ENCODE data around the gene ARPC5. TPM values are rescaled to one million over a fixed set of nuclear protein-coding genes. Genes with fewer than 3 reads are reported as not detected.

The ARPC5 gene
- total RNA-seq, 1 donor from 2014 or later, result 144 TPM

DNA sequence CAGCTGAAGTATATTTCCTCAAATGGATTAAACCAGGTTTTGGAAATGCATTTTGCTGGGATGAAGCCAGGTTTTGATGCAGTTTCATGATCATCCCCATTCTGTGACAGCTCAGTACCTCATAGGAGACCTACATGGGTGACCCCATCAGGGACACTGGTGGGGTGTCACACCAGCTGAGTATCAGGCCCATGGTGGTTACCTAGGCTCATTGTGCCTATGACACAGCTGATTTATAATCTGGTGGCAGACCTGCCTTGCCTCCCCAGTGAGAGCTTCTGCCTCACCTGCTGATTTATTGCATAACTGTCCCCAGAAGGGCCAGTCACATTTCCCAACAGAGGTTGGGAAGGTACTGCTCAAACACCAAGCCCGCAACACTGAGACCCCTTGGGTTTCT, 49.1 kb downstream of the ARPC5 start:
- DNase-seq (ENCODE audit: low read depth in 2 of 2), result no peak

GRCh38 chr1:183585038-183585437, 50.5 kb downstream of the ARPC5 start:
- DNase-seq (ENCODE audit: low read depth in 2 of 2), result no peak

GRCh38 chr1:183584147-183584546, 51.4 kb downstream of the ARPC5 start:
- DNase-seq (ENCODE audit: low read depth in 2 of 2), result no peak

GRCh38 chr1:183583466-183583865, 52.1 kb downstream of the ARPC5 start:
- no peak for DNase-seq (ENCODE audit: low read depth in 2 of 2)

- DNase-seq (ENCODE audit: low read depth in 2 of 2), result no peak
Measured at GRCh38 chr1:183582021-183582713, 53.4 kb downstream of the ARPC5 start.

- peak; percentile 66 to 89 for DNase-seq (ENCODE audit: low read depth in 2 of 2)
Measured at GRCh38 chr1:183580281-183580682, 55.3 kb downstream of the ARPC5 start.

- no peak for DNase-seq (ENCODE audit: low read depth in 2 of 2)
Measured at GRCh38 chr1:183578856-183579255, 56.7 kb downstream of the ARPC5 start.

DNA sequence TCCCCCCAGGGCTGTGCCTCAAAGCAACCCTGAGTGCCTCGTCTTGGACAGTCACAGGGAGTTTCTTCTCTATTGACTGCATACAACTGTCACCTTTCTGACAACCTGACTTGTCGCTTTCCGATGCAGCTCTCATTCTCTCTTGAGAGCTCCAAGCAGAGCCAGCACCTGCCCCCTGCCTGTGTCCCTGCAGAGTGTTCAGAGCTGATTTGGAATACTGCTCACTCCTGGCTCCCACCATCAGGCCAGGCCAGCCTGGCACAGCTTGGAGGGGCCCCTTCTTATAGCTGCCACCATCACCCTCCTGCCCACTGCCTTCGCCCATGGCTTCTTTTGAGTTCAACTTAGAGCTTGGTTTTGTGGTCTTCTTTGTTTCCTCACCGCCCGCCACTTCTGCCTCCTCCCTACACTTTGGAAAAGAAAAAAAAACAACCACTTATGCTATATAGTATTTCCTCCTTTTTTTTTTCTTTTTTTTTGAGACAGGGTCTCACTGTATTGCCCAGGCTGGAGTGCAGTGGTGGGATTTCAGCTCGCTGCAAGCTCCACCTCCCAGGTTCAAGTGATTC, 57.6 kb downstream of the ARPC5 start:
- DNase-seq (ENCODE audit: low read depth in 2 of 2), result no peak

- no peak for DNase-seq (ENCODE audit: low read depth in 2 of 2)
Measured at GRCh38 chr1:183576537-183576936, 59.0 kb downstream of the ARPC5 start.

DNA sequence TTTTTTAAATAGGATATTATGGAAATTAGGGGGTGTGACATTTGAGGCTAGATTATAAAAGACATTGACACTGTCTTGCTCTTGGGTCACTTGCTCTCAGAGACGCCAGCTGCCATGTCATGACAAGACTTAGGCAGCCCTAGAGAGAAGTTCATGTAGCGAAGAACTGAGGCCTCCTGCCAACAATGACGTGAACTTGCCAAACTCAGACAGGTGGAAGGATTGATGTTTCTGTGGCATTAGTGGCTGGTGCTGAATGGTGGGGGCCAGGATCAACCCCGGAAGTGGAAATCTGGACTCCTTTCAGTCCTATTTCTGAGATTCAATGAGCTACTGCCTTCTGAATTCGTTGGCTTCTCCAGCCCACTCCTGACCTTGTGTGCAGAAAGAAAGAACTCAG, 60.0 kb downstream of the ARPC5 start:
- no peak for DNase-seq (ENCODE audit: low read depth in 2 of 2)

DNA sequence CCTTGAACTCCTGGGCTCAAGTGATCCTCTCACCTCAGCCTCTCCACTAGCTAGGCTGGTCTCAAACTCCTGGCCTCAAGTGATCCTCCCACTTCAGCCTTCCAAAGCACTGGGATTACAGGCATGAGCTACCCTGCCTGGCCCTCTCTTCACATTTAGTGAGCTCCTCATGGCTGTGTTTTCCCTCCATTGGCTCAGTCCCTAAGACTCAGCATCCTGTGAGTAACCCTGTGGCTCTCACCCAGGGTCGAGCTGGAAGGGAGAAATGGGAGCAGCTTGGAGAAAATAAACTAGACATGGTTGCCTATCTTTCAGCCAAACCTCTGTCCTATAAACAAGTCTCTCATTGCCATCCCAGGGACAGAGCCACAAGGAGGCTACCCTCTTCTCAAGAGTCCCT, 62.9 kb downstream of the ARPC5 start:
- DNase-seq (ENCODE audit: low read depth in 2 of 2), result no peak

GRCh38 chr1:183571678-183572268, 63.8 kb downstream of the ARPC5 start:
- DNase-seq (ENCODE audit: low read depth in 2 of 2), result no peak

Other genes starting within 250 kb of the ARPC5 start
- gene NMNAT2, start 217.4 kb downstream of the ARPC5 start, total RNA-seq, result 0.20 and 0.22 TPM in 2 replicates
- gene SMG7, start 163.3 kb downstream of the ARPC5 start, total RNA-seq, result 10.5 and 12.2 TPM in 2 replicates
- gene NCF2, start 45.3 kb downstream of the ARPC5 start, total RNA-seq, result under 0.01 TPM in 1 of 2 replicates, not detected in the other
- not detected in 2 replicates for gene APOBEC4, start 17.5 kb upstream of the ARPC5 start, total RNA-seq
- gene RGL1, start 169.3 kb upstream of the ARPC5 start, total RNA-seq, result 16.1 and 19.8 TPM in 2 replicates

All from lung microvascular endothelial cell (primary cell).